ENCODE data around the gene KCTD13. TPM values are rescaled to one million over a fixed set of nuclear protein-coding genes. Genes with fewer than 3 reads are reported as not detected.

KCTD13 gene
- total RNA-seq, 1 experiment from 2014 or later, result 18.3 TPM

DNA sequence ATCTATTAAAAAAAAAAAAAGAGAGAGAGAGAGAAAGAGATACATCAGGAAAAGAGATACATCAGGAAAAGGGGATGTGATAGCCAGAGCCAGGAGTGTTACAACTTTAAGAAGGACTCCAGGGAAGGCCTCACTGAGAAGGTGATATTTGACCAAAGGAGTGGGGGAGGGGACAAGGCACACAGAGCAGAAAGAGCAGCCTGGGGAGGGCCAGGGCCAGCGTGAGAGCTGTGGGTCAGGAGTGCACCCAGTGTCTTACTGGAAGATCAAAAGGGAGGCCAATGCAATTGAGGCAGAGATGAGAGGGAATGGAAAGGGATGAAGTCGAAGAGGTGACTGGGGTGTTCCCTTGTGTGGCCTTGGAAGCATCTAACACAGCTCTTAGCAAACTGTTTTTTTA lies 18.1 kb downstream of the KCTD13 start:
- H3K27me3 Mint-ChIP-seq (ENCODE audit: low read depth), result no peaks in the 10 kb centered on the region
- no peak overlapping the region for H4K8ac ChIP-seq (replicated peaks; ENCODE audit: insufficient read length, low read depth, low read length)
- no peak overlapping the region for H2AK5ac ChIP-seq (ENCODE audit: insufficient read length, low read length)
- no peak overlapping the region for H3K27ac ChIP-seq (ENCODE audit: insufficient read length, low read depth, low read length)
- H3K23ac ChIP-seq (ENCODE audit: insufficient read length, low read depth, low read length), result no peak overlapping the region
- H4K20me1 ChIP-seq (ENCODE audit: control insufficient read depth, insufficient read depth, insufficient read length), result no peaks in the 10 kb centered on the region
- no peak overlapping the region for H3K56ac ChIP-seq (ENCODE audit: insufficient read length, low read depth, low read length)
- H3K36me3 Mint-ChIP-seq (ENCODE audit: insufficient read depth in 1 of 3, low read depth in 3 of 3), result peaks cover 17 to 29% (median 21%) of the 10 kb centered on the region in 3 experiments; a peak in 6 of 7 replicates
- no peaks in the 10 kb centered on the region; a peak in 1 of 5 replicates for H3K9me3 Mint-ChIP-seq
- DNase-seq, result no peak
- H2BK20ac ChIP-seq (ENCODE audit: low read depth, low read length, poor library complexity, severe bottlenecking), result no peak overlapping the region
- H3K27ac Mint-ChIP-seq, result peak overlapping the region in 2 of 3 experiments; percentile 57 to 83; a peak in 5 of 7 replicates
- H3T11ph ChIP-seq (ENCODE audit: low read length), result no peak overlapping the region
- no peaks in the 10 kb centered on the region for H3K4me1 ChIP-seq (ENCODE audit: insufficient read depth, low read length)
- H3K4me3 Mint-ChIP-seq, result no peak overlapping the region
- H3K79me1 ChIP-seq (ENCODE audit: insufficient read depth, low read depth, low read length, poor library complexity, severe bottlenecking), result no peaks in the 10 kb centered on the region
- no peaks in the 10 kb centered on the region for H3K27me3 ChIP-seq (ENCODE audit: insufficient read depth, low read length)
- no peaks in the 10 kb centered on the region for H3K79me2 ChIP-seq (ENCODE audit: insufficient read depth, low read length)
- no peak overlapping the region for H2AFZ ChIP-seq (ENCODE audit: low read length)
- no CpG with 5 or more reads among the region's 2 CpGs for WGBS (ENCODE audit: extremely low coverage, insufficient read length, low lambda C conversion rate)
- no peak overlapping the region for H2BK5ac ChIP-seq (ENCODE audit: insufficient read length, low read length)
- TF ChIP-seq, protein P1, sequence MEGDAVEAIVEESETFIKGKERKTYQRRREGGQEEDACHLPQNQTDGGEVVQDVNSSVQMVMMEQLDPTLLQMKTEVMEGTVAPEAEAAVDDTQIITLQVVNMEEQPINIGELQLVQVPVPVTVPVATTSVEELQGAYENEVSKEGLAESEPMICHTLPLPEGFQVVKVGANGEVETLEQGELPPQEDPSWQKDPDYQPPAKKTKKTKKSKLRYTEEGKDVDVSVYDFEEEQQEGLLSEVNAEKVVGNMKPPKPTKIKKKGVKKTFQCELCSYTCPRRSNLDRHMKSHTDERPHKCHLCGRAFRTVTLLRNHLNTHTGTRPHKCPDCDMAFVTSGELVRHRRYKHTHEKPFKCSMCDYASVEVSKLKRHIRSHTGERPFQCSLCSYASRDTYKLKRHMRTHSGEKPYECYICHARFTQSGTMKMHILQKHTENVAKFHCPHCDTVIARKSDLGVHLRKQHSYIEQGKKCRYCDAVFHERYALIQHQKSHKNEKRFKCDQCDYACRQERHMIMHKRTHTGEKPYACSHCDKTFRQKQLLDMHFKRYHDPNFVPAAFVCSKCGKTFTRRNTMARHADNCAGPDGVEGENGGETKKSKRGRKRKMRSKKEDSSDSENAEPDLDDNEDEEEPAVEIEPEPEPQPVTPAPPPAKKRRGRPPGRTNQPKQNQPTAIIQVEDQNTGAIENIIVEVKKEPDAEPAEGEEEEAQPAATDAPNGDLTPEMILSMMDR (conservative IDR thresholded peaks at IDR 0.05), result no peak
- H2BK120ac ChIP-seq (ENCODE audit: low read depth, low read length, poor library complexity, severe bottlenecking), result no peak overlapping the region
- peaks cover 3 to 17% of the 10 kb centered on the region in 2 experiments for H3K4me1 Mint-ChIP-seq
- H2BK12ac ChIP-seq (ENCODE audit: insufficient read length, low read depth, low read length), result no peak overlapping the region
- no peak overlapping the region for H3K18ac ChIP-seq (ENCODE audit: insufficient read length, low read depth, low read length)
- H3K9ac ChIP-seq (ENCODE audit: extremely low read depth, insufficient read length, low read length), result no peak overlapping the region
- no peak overlapping the region for H3K4me2 ChIP-seq (ENCODE audit: insufficient read depth, insufficient read length, low read length)
- no peak overlapping the region for H3K4ac ChIP-seq (ENCODE audit: low read depth, low read length)
- no peak overlapping the region for H2BK15ac ChIP-seq (ENCODE audit: low read depth, low read length)
- H3K9me3 ChIP-seq (ENCODE audit: control insufficient read depth, low read depth, low read length), result no peaks in the 10 kb centered on the region
- H4K91ac ChIP-seq (ENCODE audit: insufficient read length, low read depth, low read length), result no peak overlapping the region
- no peak overlapping the region for H4K5ac ChIP-seq (ENCODE audit: insufficient read length, low read depth, low read length)
- H3K23me2 ChIP-seq (ENCODE audit: insufficient read length, low read depth, low read length, poor library complexity, severe bottlenecking), result no peaks in the 10 kb centered on the region
- no peak overlapping the region for H3K14ac ChIP-seq (ENCODE audit: insufficient read depth, low read length)

All from H9 (cell line).